ENCODE results near the gene APOBEC3F. TPM values are rescaled to one million over a fixed set of nuclear protein-coding genes. Genes with fewer than 3 reads are reported as not detected.

Gene APOBEC3F
- polyA plus RNA-seq, 2 of the 4 experiments (the other 2 are of a cell fraction) = 2.9 to 3.3 TPM

- Histone ChIP-seq H3K9me3 (no peaks in the 10 kb centered on the region), H3K4me1 (no peaks in the 10 kb centered on the region), H3K27ac (no peak overlapping the region), H3K4me2 (no peak overlapping the region), H3K4me3 (no peak overlapping the region)
- no peak for ATAC-seq
- FAIRE-seq = no peak
- 95% methylated on average over 11 of the region's 11 CpGs for WGBS (ENCODE audit: missing lambda C conversion rate)
- ChIA-PET POLR2A (no interaction called here), CTCF (no interaction called here)
- TF ChIP-seq FOSB (CRISPR knock-in tag; IDR thresholded peaks at IDR 0.05) (no peak), KDM1A (IDR thresholded peaks at IDR 0.05; ENCODE audit: low read depth) (no peak), ATOH8 (CRISPR knock-in tag; IDR thresholded peaks at IDR 0.05; ENCODE audit: low read depth) (no peak), EHMT2 (IDR thresholded peaks at IDR 0.05; ENCODE audit: low read depth) (no peak), ELK1 (IDR thresholded peaks at IDR 0.05; ENCODE audit: low read depth, low read length) (no peak), HOXB13 (CRISPR knock-in tag; IDR thresholded peaks at IDR 0.05; ENCODE audit: low read depth) (no peak), RCOR1 (IDR thresholded peaks at IDR 0.05; ENCODE audit: low read depth, low read length) (no peak), HOXB5 (CRISPR knock-in tag; IDR thresholded peaks at IDR 0.05) (no peak)
- TF ChIP-seq, protein P1, sequence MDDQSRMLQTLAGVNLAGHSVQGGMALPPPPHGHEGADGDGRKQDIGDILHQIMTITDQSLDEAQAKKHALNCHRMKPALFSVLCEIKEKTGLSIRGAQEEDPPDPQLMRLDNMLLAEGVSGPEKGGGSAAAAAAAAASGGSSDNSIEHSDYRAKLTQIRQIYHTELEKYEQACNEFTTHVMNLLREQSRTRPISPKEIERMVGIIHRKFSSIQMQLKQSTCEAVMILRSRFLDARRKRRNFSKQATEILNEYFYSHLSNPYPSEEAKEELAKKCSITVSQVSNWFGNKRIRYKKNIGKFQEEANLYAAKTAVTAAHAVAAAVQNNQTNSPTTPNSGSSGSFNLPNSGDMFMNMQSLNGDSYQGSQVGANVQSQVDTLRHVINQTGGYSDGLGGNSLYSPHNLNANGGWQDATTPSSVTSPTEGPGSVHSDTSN (IDR thresholded peaks at IDR 0.05) = no peak
- no peak for DNase-seq (ENCODE audit: low read depth in 1 of 2, low spot score in 1 of 2)
Observed at GRCh38 chr22:39028281-39028680, 12.4 kb upstream of the APOBEC3F start.

- POLR2A ChIA-PET = no interaction called here
- WGBS (ENCODE audit: missing lambda C conversion rate) = 90% methylated on average over 12 of the region's 13 CpGs
- H3K9me3 ChIP-seq = no peaks in the 10 kb centered on the region
- H3K4me3 ChIP-seq = no peak overlapping the region
- TF ChIP-seq EP300 (IDR thresholded peaks at IDR 0.05) = no peak
- no peak for TF ChIP-seq CHD4 (IDR thresholded peaks at IDR 0.05; ENCODE audit: borderline replicate concordance)
- no peak for TF ChIP-seq TP53 (CRISPR knock-in tag; IDR thresholded peaks at IDR 0.05)
- no peak for TF ChIP-seq ELK1 (IDR thresholded peaks at IDR 0.05; ENCODE audit: low read depth, low read length)
- no peak for TF ChIP-seq MYC (IDR thresholded peaks at IDR 0.05; ENCODE audit: borderline replicate concordance, low read length)
- no peak for TF ChIP-seq HOXB13 (CRISPR knock-in tag; IDR thresholded peaks at IDR 0.05; ENCODE audit: low read depth)
- TF ChIP-seq JUNB (IDR thresholded peaks at IDR 0.05) = no peak
- no peaks in the 10 kb centered on the region for H3K4me1 ChIP-seq
- no peak overlapping the region for H3K4me2 ChIP-seq
- no peak for ATAC-seq
- no peak for DNase-seq (ENCODE audit: low read depth in 1 of 2, low spot score in 1 of 2)
- no peak for FAIRE-seq
- CTCF ChIA-PET = no interaction called here
- H3K27ac ChIP-seq = no peak overlapping the region
Observed at GRCh38 chr22:39029227-39029626, 11.4 kb upstream of the APOBEC3F start.

GRCh38 chr22:39030705-39031104 lies 10.0 kb upstream of the APOBEC3F start:
- ChIA-PET POLR2A (no interaction called here), CTCF (no interaction called here)
- 93% methylated on average over 14 of the region's 14 CpGs for WGBS (ENCODE audit: missing lambda C conversion rate)
- Histone ChIP-seq H3K4me3 (no peak overlapping the region), H3K27ac (no peak overlapping the region), H3K4me1 (no peaks in the 10 kb centered on the region), H3K9me3 (no peaks in the 10 kb centered on the region), H3K4me2 (no peak overlapping the region)
- FAIRE-seq = no peak
- DNase-seq (ENCODE audit: low read depth in 1 of 2, low spot score in 1 of 2) = no peak
- no peak for ATAC-seq
- no peak for TF ChIP-seq REST (IDR thresholded peaks at IDR 0.05)
- no peak for TF ChIP-seq HDAC2 (IDR thresholded peaks at IDR 0.05)
- no peak for TF ChIP-seq HOXB13 (CRISPR knock-in tag; IDR thresholded peaks at IDR 0.05; ENCODE audit: low read depth)
- TF ChIP-seq SREBF2 (IDR thresholded peaks at IDR 0.05) = no peak
- no peak for TF ChIP-seq CBX8 (IDR thresholded peaks at IDR 0.05)
- no peak for TF ChIP-seq NR3C1 (IDR thresholded peaks at IDR 0.05)
- TF ChIP-seq RAD21 (conservative IDR thresholded peaks at IDR 0.05 in 1 of 2, IDR thresholded peaks at IDR 0.05 in 1 of 2) = no peak
- no peak for TF ChIP-seq POLR2AphosphoS2 (conservative IDR thresholded peaks at IDR 0.05; ENCODE audit: low read length)
- no peak for TF ChIP-seq MAZ (IDR thresholded peaks at IDR 0.05; ENCODE audit: borderline replicate concordance, low read depth, low read length)
- no peak for TF ChIP-seq NFE2L2 (conservative IDR thresholded peaks at IDR 0.05; ENCODE audit: low read length)
- TF ChIP-seq, protein P2, sequence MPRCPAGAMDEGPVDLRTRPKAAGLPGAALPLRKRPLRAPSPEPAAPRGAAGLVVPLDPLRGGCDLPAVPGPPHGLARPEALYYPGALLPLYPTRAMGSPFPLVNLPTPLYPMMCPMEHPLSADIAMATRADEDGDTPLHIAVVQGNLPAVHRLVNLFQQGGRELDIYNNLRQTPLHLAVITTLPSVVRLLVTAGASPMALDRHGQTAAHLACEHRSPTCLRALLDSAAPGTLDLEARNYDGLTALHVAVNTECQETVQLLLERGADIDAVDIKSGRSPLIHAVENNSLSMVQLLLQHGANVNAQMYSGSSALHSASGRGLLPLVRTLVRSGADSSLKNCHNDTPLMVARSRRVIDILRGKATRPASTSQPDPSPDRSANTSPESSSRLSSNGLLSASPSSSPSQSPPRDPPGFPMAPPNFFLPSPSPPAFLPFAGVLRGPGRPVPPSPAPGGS (IDR thresholded peaks at IDR 0.05) = no peak
- TF ChIP-seq EHF (CRISPR knock-in tag; IDR thresholded peaks at IDR 0.05) = no peak
- no peak for TF ChIP-seq EP300 (IDR thresholded peaks at IDR 0.05)
- no peak for TF ChIP-seq ATOH8 (CRISPR knock-in tag; IDR thresholded peaks at IDR 0.05; ENCODE audit: low read depth)
